NCI-H146 (cell line): ENCODE data around the gene LPP.

Source experiments
- DNase-seq: peaks from one replicate; lab custom pipeline; 2025; lab: John Stamatoyannopoulos, UW

Gene LPP

DNA sequence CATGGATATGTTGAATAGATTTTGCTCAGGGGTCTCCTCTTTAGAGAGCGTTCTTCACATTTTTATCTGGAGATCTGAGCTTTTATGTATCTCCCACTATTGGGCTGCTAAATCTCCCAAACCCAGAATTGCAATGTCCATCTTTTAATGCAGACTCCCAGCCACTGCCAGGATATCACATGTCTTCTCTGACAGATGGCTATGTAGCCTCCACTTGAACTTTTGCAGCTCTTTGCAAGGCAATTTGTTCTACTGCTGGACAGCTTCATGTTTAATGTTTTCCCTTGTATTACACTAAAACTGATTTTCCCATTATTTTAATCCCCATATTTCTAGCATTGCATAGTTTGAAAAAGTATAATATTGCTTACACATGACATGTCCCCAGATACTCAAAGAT lies 177.2 kb downstream of the LPP start:
- no peak for DNase-seq

DNA sequence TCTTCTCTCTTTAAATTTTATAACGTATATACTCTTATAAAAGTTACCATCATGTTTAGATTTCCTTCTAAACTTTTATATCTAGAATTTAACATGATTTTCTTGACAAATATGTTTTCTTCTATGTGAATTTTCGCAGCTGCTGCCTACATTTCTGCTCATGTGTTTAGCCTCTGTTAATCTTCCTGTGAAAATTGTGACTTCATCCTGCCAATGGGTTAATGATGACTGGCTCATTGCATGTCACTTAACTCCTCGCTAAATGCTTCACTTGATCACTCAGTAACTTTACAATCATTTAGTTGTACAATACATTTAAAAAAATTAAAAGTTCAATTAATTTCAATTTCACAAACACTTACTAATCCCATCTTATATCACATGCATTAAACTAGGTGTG lies 178.1 kb downstream of the LPP start:
- no peak for DNase-seq

DNA sequence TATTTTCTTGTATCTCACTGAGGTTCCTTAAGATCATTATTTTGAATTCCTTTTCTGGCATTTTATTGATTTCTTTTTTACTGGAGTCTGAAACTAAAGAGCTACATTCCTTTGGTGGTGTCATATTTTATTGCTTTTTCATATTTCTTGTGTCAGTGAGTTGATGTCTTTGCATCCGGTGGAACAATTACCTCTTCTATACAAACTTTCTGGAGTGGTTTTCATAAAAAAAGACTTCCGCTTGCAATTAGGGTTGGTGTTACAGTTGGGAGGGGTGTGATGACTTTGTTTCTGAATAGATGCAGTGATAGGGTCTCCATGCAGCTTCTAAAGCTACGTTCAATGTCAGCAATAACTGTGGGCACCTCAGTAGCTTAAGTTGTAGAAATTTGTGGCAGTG lies 181.7 kb downstream of the LPP start:
- no peak for DNase-seq

DNA sequence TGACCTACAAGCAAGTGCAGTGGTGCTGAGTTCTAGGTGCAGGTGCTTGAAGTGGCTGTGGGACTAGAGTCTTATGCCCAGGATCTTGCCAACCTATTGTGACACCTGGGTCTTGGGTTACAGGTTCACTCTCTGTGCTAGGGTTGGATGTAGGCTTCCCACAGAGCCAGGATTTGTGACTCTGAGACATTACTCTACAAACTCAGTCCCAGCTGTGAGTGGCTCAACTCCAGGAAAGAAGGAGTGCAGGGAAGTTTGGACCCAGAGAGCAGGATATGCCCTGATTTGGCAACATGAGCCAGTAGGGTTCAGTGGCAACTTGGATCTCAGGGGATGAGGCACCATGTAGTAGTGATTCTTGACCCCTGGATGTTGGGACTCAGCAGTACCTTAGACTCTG lies 182.2 kb downstream of the LPP start:
- no peak for DNase-seq

DNA sequence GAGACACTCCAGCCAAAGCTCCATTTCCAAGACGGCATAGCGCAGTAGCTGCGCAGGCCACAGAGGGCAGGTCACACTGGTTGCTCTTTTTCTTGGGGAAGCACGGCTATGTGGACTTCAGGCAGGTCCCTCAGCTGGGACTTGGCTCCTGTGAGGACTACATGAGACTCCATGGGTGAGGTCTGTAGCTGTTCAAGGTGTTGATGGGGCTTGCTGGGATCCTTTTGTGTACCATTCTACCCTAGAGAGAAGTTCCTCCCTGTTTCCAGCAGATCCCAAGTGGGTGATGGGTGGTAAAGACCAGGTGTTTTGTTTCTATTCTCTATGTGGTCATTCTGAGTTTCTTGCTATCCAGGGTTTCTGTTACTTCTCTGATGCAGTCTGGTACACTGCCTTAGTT lies 183.3 kb downstream of the LPP start:
- DNase-seq, result no peak

GRCh38 chr3:188338086-188338485 lies 184.1 kb downstream of the LPP start:
- no peak for DNase-seq

GRCh38 chr3:188339410-188340295 lies 185.7 kb downstream of the LPP start:
- no peak for DNase-seq

DNA sequence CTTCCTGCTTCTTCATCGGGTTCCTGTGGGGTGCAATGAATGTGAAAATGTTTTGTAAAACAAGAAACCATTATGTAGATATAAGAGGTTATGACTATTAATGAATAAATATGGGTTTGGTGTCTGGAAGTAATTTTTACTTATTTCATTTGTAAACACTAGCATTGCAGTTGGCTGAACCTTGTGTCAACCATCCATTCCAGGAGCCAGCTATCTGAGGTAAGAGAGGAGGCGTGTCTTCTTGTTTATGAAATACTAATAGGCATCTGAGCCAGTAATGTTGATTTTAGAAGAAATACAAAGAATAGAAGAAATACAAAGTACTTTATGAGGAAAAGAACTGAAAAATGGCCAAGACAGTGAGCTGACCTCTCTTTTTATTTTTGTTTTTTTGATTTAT lies 187.5 kb downstream of the LPP start:
- no peak for DNase-seq

DNA sequence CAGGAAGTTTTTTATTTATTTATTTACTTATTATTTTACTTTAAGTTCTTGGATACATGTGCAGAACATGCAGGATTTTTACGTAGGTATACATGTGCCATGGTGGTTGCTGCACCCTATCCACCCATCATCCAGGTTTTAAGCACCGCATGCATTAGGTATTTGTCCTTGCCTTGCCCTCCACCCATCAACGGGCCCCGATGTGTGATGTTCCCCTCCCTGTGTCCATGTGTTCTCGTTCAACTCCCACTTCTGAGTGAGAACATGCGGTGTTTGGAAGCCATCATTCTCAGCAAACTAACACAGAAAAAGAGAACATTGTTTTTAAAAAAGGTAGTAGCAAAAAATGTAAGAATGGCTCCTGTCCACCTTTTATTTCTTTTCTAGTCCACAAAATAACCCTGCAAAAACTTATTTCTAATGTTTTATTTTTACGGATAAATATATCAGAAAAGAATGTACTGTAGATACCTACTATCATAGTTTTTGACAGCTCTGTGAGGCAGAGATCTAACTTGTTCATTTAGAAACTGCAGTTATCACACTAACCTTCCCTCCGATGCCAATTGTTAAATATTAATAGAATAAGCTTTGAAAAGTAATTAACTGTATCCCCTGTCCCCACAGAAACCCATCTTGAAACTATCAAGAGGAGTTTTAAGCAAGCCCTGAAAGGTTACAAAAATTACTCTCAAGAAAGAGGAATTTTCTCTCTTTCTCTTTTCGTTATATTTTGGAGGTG lies 189.2 kb downstream of the LPP start:
- no peak for DNase-seq

DNA sequence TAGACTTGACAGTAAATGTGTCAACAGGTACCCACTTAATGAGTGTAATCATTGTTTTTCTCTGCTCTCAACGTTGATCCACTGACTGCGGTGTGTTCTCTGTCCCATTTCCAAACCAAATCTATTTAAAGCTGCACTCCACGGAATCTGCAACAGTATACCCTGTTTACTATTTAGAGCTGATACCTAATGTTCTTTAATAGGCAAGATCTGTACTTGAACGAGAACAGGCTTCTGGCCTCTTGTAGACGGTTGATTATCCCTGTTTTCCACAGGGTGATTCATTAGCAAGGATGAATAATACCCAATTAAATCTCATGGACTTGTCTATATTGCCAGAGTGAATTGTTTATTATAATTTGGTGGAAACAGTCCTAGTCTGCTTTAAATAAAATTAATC lies 189.9 kb downstream of the LPP start:
- DNase-seq, result no peak

GRCh38 chr3:188345223-188345622 lies 191.3 kb downstream of the LPP start:
- no peak for DNase-seq

DNA sequence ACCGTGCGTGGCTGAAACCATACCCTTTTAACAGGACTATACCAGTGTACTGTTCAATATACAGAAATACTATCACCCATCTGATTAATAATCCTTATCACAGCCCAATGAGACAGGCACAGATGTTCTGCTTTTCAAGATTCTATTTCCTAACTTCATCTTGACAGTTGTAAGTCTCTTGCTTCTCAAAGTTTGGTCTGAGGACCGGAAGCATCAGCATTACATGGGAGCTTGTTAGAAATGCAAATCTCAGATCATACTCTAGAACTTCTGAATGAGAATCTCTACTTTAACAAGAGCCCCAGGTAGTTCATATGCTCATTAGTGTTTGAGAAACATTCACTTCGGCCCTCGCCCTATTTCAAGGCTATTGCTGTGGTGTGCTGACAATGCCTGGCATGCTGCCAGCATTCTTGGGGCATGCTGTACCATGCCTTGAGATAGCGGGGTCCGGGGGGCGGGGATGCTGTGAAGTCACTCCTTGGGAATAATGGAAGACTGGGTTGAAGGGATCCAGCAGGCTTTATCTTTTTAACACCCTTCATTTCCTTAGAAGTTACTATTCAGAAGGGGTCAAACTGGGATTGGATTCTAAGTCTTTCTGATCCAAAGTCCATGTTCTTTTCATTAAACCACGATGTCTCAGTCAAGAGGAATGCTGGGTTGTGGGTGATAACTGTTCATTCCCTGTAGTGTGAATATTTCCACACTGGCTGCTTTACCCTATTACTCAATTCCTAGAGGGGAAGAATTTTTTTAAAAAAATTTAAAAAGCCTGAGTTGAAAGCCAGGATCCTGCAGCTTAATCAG lies 194.7 kb downstream of the LPP start:
- DNase-seq, result no peak

- no peak for DNase-seq
Observed at GRCh38 chr3:188349351-188349901, 195.5 kb downstream of the LPP start.

DNA sequence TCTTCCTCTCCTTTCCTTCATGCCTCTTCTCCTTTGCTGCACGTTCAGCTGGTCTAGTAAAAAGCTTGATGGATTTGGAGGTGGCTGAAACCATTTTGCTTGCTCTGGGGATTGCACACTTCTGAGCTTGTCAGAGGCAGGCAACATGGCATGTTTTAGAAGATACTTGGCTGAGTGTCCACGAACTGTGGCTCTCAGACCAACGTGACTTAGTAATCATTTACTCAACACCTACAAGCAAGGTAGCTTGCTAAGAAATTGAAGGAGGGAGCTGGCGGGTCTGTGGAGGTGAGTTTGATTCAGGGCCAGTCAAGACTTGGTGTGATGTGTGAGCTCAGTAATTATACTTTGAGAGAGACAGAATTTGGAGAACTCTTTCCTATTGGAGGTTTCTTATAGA lies 196.0 kb downstream of the LPP start:
- DNase-seq, result no peak

DNA sequence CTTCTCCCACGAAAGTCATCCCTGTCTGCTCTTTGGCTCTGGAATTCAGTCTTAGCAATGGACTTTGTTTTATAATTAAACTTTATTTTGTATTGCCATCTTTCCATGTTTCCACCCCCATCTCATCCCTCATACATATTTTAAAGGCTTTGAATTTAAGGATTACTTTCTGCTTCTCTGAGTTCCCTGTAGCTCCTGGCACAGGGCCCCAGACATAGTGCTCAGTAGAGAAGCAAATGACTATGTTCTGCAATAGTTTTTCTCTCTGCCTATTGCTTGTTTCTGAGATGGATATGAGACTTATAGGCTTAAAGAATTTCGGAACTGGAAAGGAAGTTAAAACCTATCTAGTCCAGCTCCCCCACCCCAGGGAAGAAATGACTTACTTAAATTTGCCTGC lies 197.0 kb downstream of the LPP start:
- DNase-seq, result no peak

- DNase-seq, result no peak
Observed at GRCh38 chr3:188351648-188352047, 197.7 kb downstream of the LPP start.

DNA sequence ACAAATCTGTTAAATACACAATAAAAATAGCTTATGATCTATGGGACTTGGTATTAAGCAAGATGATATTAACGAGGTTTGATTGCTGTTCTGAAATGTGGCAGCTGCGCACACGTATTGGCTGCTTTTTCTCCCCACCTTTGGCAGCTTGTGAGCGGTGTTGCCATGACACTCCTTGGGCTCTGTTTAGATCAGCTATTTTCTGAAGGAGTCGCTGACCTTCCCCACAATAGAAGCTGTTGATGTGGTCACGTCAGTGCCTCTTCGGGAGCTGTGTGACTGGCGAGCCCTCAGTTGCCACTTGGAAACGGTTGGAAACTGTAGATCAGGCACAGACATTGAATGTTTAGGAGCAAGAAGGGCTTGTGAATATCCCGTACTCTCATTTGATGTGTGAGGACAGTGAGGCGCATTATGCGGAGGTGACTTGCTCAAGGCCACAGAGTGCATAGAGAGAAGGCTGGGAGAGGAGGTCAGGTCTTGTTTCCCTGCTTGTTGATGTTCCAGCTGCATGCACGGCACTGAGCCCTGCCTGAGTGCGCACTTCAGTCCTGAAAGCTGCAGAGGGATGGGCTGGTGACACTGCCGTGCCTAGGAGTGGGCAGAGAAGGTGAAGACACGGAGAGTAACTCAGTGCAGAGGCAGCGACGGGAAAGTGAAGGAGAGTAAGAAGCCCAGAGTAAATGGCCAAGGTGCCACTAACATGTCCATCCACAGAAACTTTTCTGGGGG lies 198.4 kb downstream of the LPP start:
- DNase-seq, result no peak

GRCh38 chr3:188353426-188353825 lies 199.5 kb downstream of the LPP start:
- no peak for DNase-seq

- no peak for DNase-seq
Observed at GRCh38 chr3:188358787-188359493, 205.0 kb downstream of the LPP start.

- no peak for DNase-seq
Observed at GRCh38 chr3:188360364-188360881, 206.5 kb downstream of the LPP start.

DNA sequence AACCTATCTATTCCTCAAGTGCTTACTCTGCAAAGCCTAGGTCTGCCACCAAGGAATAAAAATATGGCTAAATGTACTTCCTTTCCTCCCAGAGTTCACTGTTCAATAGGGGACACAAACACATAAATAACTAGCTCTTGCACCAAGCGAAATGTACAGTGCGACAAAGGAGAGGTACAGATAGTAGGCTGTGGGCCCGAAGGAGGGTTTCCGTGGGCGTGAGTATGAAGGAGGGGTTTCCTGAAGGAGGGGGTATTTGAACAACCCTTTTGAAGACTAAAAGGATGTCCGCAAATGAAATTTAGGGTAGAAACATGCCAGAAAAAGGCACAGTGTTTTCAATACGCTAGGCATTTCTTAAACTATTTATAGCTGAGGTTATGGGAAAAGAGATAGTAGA lies 207.9 kb downstream of the LPP start:
- no peak for DNase-seq
